ENCODE results near the gene PES1. TPM values are rescaled to one million over a fixed set of nuclear protein-coding genes. Genes with fewer than 3 reads are reported as not detected.

PES1 gene
- total RNA-seq, 1 experiment from 2014 or later: 92.1 TPM

Other genes starting within 250 kb of the PES1 start
- 32.5 and 34.3 TPM in 2 replicates for gene SF3A1, start 235.0 kb downstream of the PES1 start, total RNA-seq (2014; rRNA removed; shearing (Covaris generic))
- 0.45 and 0.58 TPM in 2 replicates for gene CCDC157, start 234.9 kb downstream of the PES1 start, total RNA-seq (2014; rRNA removed; shearing (Covaris generic))
- gene RNF215, start 204.5 kb downstream of the PES1 start, total RNA-seq (2014; rRNA removed; shearing (Covaris generic)): 17.0 and 19.3 TPM in 2 replicates
- 5.4 and 6.3 TPM in 2 replicates for gene SEC14L2, start 194.9 kb downstream of the PES1 start, total RNA-seq (2014; rRNA removed; shearing (Covaris generic))
- gene MTFP1, start 166.1 kb downstream of the PES1 start, total RNA-seq (2014; rRNA removed; shearing (Covaris generic)): 36.0 and 41.9 TPM in 2 replicates
- gene SEC14L3, start 119.9 kb downstream of the PES1 start, total RNA-seq (2014; rRNA removed; shearing (Covaris generic)): not detected in 2 replicates
- gene SEC14L4, start 86.2 kb downstream of the PES1 start, total RNA-seq (2014; rRNA removed; shearing (Covaris generic)): 2.6 and 2.9 TPM in 2 replicates
- not detected in 2 replicates for gene SEC14L6, start 45.2 kb downstream of the PES1 start, total RNA-seq (2014; rRNA removed; shearing (Covaris generic))
- 0.30 TPM in 1 of 2 replicates, not detected in the other for gene GAL3ST1, start 17.2 kb downstream of the PES1 start, total RNA-seq (2014; rRNA removed; shearing (Covaris generic))
- 2.1 and 3.0 TPM in 2 replicates for gene TCN2, start 15.3 kb upstream of the PES1 start, total RNA-seq (2014; rRNA removed; shearing (Covaris generic))
- 5.6 and 7.0 TPM in 2 replicates for gene SLC35E4, start 43.9 kb upstream of the PES1 start, total RNA-seq (2014; rRNA removed; shearing (Covaris generic))
- gene DUSP18, start 76.0 kb upstream of the PES1 start, total RNA-seq (2014; rRNA removed; shearing (Covaris generic)): 5.0 and 6.7 TPM in 2 replicates
- 1.5 and 2.3 TPM in 2 replicates for gene OSBP2, start 103.0 kb upstream of the PES1 start, total RNA-seq (2014; rRNA removed; shearing (Covaris generic))